Measurements from ENCODE around the gene PKD1.

- TF ChIP-seq, protein P1, sequence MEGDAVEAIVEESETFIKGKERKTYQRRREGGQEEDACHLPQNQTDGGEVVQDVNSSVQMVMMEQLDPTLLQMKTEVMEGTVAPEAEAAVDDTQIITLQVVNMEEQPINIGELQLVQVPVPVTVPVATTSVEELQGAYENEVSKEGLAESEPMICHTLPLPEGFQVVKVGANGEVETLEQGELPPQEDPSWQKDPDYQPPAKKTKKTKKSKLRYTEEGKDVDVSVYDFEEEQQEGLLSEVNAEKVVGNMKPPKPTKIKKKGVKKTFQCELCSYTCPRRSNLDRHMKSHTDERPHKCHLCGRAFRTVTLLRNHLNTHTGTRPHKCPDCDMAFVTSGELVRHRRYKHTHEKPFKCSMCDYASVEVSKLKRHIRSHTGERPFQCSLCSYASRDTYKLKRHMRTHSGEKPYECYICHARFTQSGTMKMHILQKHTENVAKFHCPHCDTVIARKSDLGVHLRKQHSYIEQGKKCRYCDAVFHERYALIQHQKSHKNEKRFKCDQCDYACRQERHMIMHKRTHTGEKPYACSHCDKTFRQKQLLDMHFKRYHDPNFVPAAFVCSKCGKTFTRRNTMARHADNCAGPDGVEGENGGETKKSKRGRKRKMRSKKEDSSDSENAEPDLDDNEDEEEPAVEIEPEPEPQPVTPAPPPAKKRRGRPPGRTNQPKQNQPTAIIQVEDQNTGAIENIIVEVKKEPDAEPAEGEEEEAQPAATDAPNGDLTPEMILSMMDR (IDR thresholded peaks at IDR 0.05 in 4 of 5, conservative IDR thresholded peaks at IDR 0.05 in 1 of 5), result no peak
- no peak for TF ChIP-seq POLR2A (IDR thresholded peaks at IDR 0.05)
Measured at GRCh38 chr16:2063861-2064260, 71.8 kb downstream of the PKD1 start.
